PC-9 (cell line): Measurements from ENCODE around the gene CKB. TPM values are rescaled to one million over a fixed set of nuclear protein-coding genes. Genes with fewer than 3 reads are reported as not detected.

Experiments
- BruUV-seq: library from RNA; stranded (reverse); fragments of 400-500 nt; replicated peaks from 2 replicates; lab custom pipeline; 2021; lab: Mats Ljungman, UMichigan
- CTCF ChIA-PET: fragments of 300-600 bp; sonication (Branson Sonifier 250); formaldehyde crosslinking; loops from one replicate; lab custom pipeline; 2022; ENCODE audit warnings: antibody characterized with exemption; lab: Charles Lee
- POLR2A ChIA-PET: fragments of 300-600 bp; sonication (Branson Sonifier 250); formaldehyde crosslinking; loops from one replicate; lab custom pipeline; 2022; ENCODE audit warnings: antibody characterized with exemption; ENCODE audit not compliant: unreplicated experiment; lab: Charles Lee
- DNase-seq, 2 experiments: peaks; one replicate each; pipeline versions ENCODE4 v3.0.0 to v3.0.0-alpha.2; 2015 to 2022; ENCODE audit warnings: mixed read lengths in 1 of 2
- H2AFZ ChIP-seq: fragments of 200-600 bp; sonication (generic); 2 replicates; pipeline ENCODE4 v1.8.1; 2017; ENCODE audit warnings: antibody characterized with exemption
- H3F3A ChIP-seq: fragments of 200-600 bp; sonication (generic); 2 replicates; pipeline ENCODE4 v1.8.1; 2017; ENCODE audit warnings: antibody characterized with exemption, mild to moderate bottlenecking, low read depth; ENCODE audit not compliant: insufficient read depth
- H3K27ac ChIP-seq: fragments of 200-600 bp; sonication (generic); 2 replicates; pipeline ENCODE4 v1.6.1; 2016; ENCODE audit warnings: mixed run types
- H3K27me3 ChIP-seq: fragments of 200-600 bp; sonication (generic); 2 replicates; pipeline ENCODE4 v1.6.1; 2016; ENCODE audit warnings: low read depth, mixed run types; ENCODE audit not compliant: insufficient read depth
- H3K36me3 ChIP-seq: fragments of 200-600 bp; sonication (generic); 2 replicates; pipeline ENCODE4 v1.6.1; 2016; ENCODE audit warnings: low read depth, mixed run types
- H3K4me1 ChIP-seq: fragments of 200-600 bp; sonication (generic); replicated peaks from 2 replicates; pipeline ENCODE4 v1.6.1; 2016; ENCODE audit warnings: mixed run types; ENCODE audit not compliant: insufficient read depth
- H3K4me2 ChIP-seq: fragments of 200-600 bp; sonication (generic); 2 replicates; pipeline ENCODE4 v1.6.1; 2017; ENCODE audit warnings: mixed run types
- H3K4me3 ChIP-seq: fragments of 200-600 bp; sonication (generic); 2 replicates; pipeline ENCODE4 v1.6.1; 2016; ENCODE audit warnings: mixed run types
- H3K79me2 ChIP-seq: fragments of 200-600 bp; sonication (generic); 2 replicates; pipeline ENCODE4 v1.6.1; 2017; ENCODE audit warnings: low read depth, mixed run types
- H3K9me2 ChIP-seq: fragments of 200-600 bp; sonication (generic); 2 replicates; pipeline ENCODE4 v1.8.1; 2017; ENCODE audit warnings: mild to moderate bottlenecking; ENCODE audit not compliant: insufficient read depth
- H3K9me3 ChIP-seq: fragments of 200-600 bp; sonication (generic); 2 replicates; pipeline ENCODE4 v1.8.1; 2016; ENCODE audit warnings: low read depth; ENCODE audit not compliant: insufficient read depth
- H4K20me1 ChIP-seq: fragments of 200-600 bp; sonication (generic); 2 replicates; pipeline ENCODE4 v1.8.1; 2017; ENCODE audit not compliant: insufficient read depth
- CTCF ChIP-seq: fragments of 200-600 bp; sonication (generic); conservative IDR thresholded peaks from 2 replicates; pipeline ENCODE4 v1.6.1; 2017; ENCODE audit warnings: mixed run types, antibody characterized with exemption, mild to moderate bottlenecking, moderate library complexity
- EZH2 ChIP-seq: fragments of 200-600 bp; sonication (generic); IDR thresholded peaks from 2 replicates; pipeline ENCODE4 v1.8.0; 2017; ENCODE audit warnings: antibody characterized with exemption, low read depth
- intact Hi-C: fragments of 100-400 bp; cut with micrococcal nuclease; formaldehyde crosslinking; loops from one replicate; pipeline ENCODE4 v1.10.0; 2022; ENCODE audit not compliant: unreplicated experiment
- total RNA-seq: library from RNA; stranded (reverse); gene quantifications from 2 replicates; pipeline ENCODE4 v1.2.3, GENCODE V29; 2021

The CKB gene
- total RNA-seq, 1 experiment from 2014 or later = 64.4 TPM

GRCh38 chr14:103555559-103556337, 33.1 kb upstream of the CKB start:
- Histone ChIP-seq H3K79me2 (peaks cover 56% of the 10 kb centered on the region), H3K27me3 (no peaks in the 10 kb centered on the region), H3K4me2 (no peak overlapping the region), H3F3A (peaks cover 57% of the 10 kb centered on the region), H3K27ac (no peak overlapping the region), H3K4me3 (no peak overlapping the region), H3K9me3 (no peaks in the 10 kb centered on the region), H3K4me1 (peaks cover 40% of the 10 kb centered on the region), H4K20me1 (peaks cover 75% of the 10 kb centered on the region), H2AFZ (no peak overlapping the region), H3K36me3 (peaks cover 41% of the 10 kb centered on the region), H3K9me2 (no peaks in the 10 kb centered on the region)
- no TSS peak for BruUV-seq
- intact Hi-C loops = no loop called here
- DNase-seq = no peak
- CTCF ChIA-PET = no interaction called here
- TF ChIP-seq CTCF (no peak), EZH2 (no peak)
- POLR2A ChIA-PET = no interaction called here

- peaks cover 12% of the 10 kb centered on the region; the same call in 1 of the 2 replicates for H3K36me3 ChIP-seq
- intact Hi-C loops = loop anchor here (1.0 kb wide), 1 partner anchor 8 kb away; no protein-coding TSS in a partner anchor
- no peak overlapping the region for H2AFZ ChIP-seq
- H4K20me1 ChIP-seq = peaks cover 65% of the 10 kb centered on the region
- peaks cover 12% of the 10 kb centered on the region; the same call in 1 of the 2 replicates for H3K4me1 ChIP-seq
- H3K9me2 ChIP-seq = no peaks in the 10 kb centered on the region
- peaks cover 27% of the 10 kb centered on the region for H3K79me2 ChIP-seq
- no peak for DNase-seq
- ChIA-PET CTCF (interaction anchor here (0.6 to 1.6 kb wide), 6 partner anchors 9 to 1037 kb away, joined by 3 to 10 read pairs (median 6); no protein-coding TSS in a partner anchor), POLR2A (interaction anchor here (0.5 to 1.5 kb wide), 6 partner anchors 9 to 162 kb away, joined by 3 to 23 read pairs (median 4); partner anchors contain the start of genes BAG5 and COA8)
- H3K9me3 ChIP-seq = no peaks in the 10 kb centered on the region
- no peak overlapping the region for H3K4me3 ChIP-seq
- no peak overlapping the region for H3K27ac ChIP-seq
- no peaks in the 10 kb centered on the region for H3K27me3 ChIP-seq
- H3F3A ChIP-seq = peaks cover 28% of the 10 kb centered on the region
- H3K4me2 ChIP-seq = no peak overlapping the region
- no peak for TF ChIP-seq CTCF
- TF ChIP-seq EZH2 = no peak
- BruUV-seq = no TSS peak
Observed at GRCh38 chr14:103552846-103553210, 30.2 kb upstream of the CKB start.

GRCh38 chr14:103552011-103552845, 29.6 kb upstream of the CKB start:
- H3K4me3 ChIP-seq = no peak overlapping the region
- peak; percentile 73 to 78 for DNase-seq
- POLR2A ChIA-PET = interaction anchor here (0.5 to 1.5 kb wide), 7 partner anchors 9 to 161 kb away, joined by 3 to 23 read pairs (median 4); partner anchors contain the start of genes BAG5 and COA8

More at GRCh38 chr14:103552011-103552845, 29.6 kb upstream of the CKB start:
- intact Hi-C loops = loop anchor here (1.0 kb wide), 1 partner anchor 9 kb away; no protein-coding TSS in a partner anchor
- 0 out of 2 replicates have a peak overlapping the region, but pooled peaks have one; percentile 13 for H3K4me2 ChIP-seq
- H3K27me3 ChIP-seq = no peaks in the 10 kb centered on the region
- no peaks in the 10 kb centered on the region for H3K9me3 ChIP-seq
- BruUV-seq = no TSS peak
- H3K36me3 ChIP-seq = peaks cover 8% of the 10 kb centered on the region; the same call in 1 of the 2 replicates
- CTCF ChIA-PET = interaction anchor here (0.6 to 1.6 kb wide), 4 partner anchors 9 to 61 kb away, joined by 3 to 10 read pairs (median 6); no protein-coding TSS in a partner anchor
- no peak for TF ChIP-seq EZH2
- no peak for TF ChIP-seq CTCF
- peaks cover 63% of the 10 kb centered on the region for H4K20me1 ChIP-seq
- no peak overlapping the region for H2AFZ ChIP-seq
- H3K27ac ChIP-seq = 0 out of 2 replicates have a peak overlapping the region, but pooled peaks have one; percentile 1
- peaks cover 22% of the 10 kb centered on the region for H3F3A ChIP-seq
- H3K79me2 ChIP-seq = peaks cover 21% of the 10 kb centered on the region
- H3K9me2 ChIP-seq = no peaks in the 10 kb centered on the region
- peaks cover 12% of the 10 kb centered on the region; the same call in 1 of the 2 replicates for H3K4me1 ChIP-seq
